ENCODE results near the gene PLRG1.

PLRG1 gene

GRCh38 chr4:154521607-154522006 is 28.6 kb downstream of the PLRG1 start:
- no peak for DNase-seq (ENCODE audit: low read depth, low spot score)

GRCh38 chr4:154519214-154519613 is 31.0 kb downstream of the PLRG1 start:
- no peak for DNase-seq (ENCODE audit: low read depth, low spot score)

- no peak for DNase-seq (ENCODE audit: low read depth, low spot score)
These were observed 32.6 kb downstream of the PLRG1 start for GRCh38 chr4:154517591-154517990.

- no peak for DNase-seq (ENCODE audit: low read depth, low spot score)
These were observed 33.7 kb downstream of the PLRG1 start for GRCh38 chr4:154516318-154517029.

GRCh38 chr4:154511981-154512380 is 38.2 kb downstream of the PLRG1 start:
- DNase-seq (ENCODE audit: low read depth, low spot score) = no peak

GRCh38 chr4:154511548-154511947 is 38.7 kb downstream of the PLRG1 start:
- DNase-seq (ENCODE audit: low read depth, low spot score) = no peak

GRCh38 chr4:154507156-154507555 is 43.0 kb downstream of the PLRG1 start:
- DNase-seq (ENCODE audit: low read depth, low spot score) = no peak

- no peak for DNase-seq (ENCODE audit: low read depth, low spot score)
These were observed 43.9 kb downstream of the PLRG1 start for GRCh38 chr4:154506253-154506652.

GRCh38 chr4:154503598-154503997 is 46.6 kb downstream of the PLRG1 start:
- DNase-seq (ENCODE audit: low read depth, low spot score) = no peak

- no peak for DNase-seq (ENCODE audit: low read depth, low spot score)
These were observed 48.1 kb downstream of the PLRG1 start for GRCh38 chr4:154502111-154502510.

- DNase-seq (ENCODE audit: low read depth, low spot score) = no peak
These were observed 52.3 kb downstream of the PLRG1 start for GRCh38 chr4:154497889-154498288.

- no peak for DNase-seq (ENCODE audit: low read depth, low spot score)
These were observed 54.3 kb downstream of the PLRG1 start for GRCh38 chr4:154495867-154496266.

GRCh38 chr4:154492288-154492687 is 57.9 kb downstream of the PLRG1 start:
- DNase-seq (ENCODE audit: low read depth, low spot score) = no peak

- peak; percentile 64 for DNase-seq (ENCODE audit: low read depth, low spot score)
These were observed 58.6 kb downstream of the PLRG1 start, which contains the start of gene DCHS2 for GRCh38 chr4:154491341-154492271. Gene DCHS2 (minus strand): TSS chr4:154491799. CDS start chr4:154491355, 444 bp downstream.

GRCh38 chr4:154490583-154491340 is 59.4 kb downstream of the PLRG1 start:
- DNase-seq (ENCODE audit: low read depth, low spot score) = no peak

- DNase-seq (ENCODE audit: low read depth, low spot score) = peak; percentile 36
These were observed 60.0 kb downstream of the PLRG1 start for GRCh38 chr4:154490234-154490582.

GRCh38 chr4:154489558-154490233 is 60.5 kb downstream of the PLRG1 start:
- DNase-seq (ENCODE audit: low read depth, low spot score) = peak; percentile 3

GRCh38 chr4:154487145-154487544 is 63.1 kb downstream of the PLRG1 start:
- no peak for DNase-seq (ENCODE audit: low read depth, low spot score)

GRCh38 chr4:154485127-154485773 is 65.0 kb downstream of the PLRG1 start:
- no peak for DNase-seq (ENCODE audit: low read depth, low spot score)
